Stomach (tissue), 9 donors: ENCODE data around the gene PALLD. TPM values are rescaled to one million over a fixed set of nuclear protein-coding genes. Genes with fewer than 3 reads are reported as not detected.

ENCODE experiments used
- DNase-seq, 2 donors: peaks; one replicate each; pipeline versions ENCODE4 v3.0.0 to v3.0.0-alpha.2; 2013 to 2019
- H3K27ac ChIP-seq, 5 donors: fragments of 200-600 bp in 4 of 5; sonication (generic) in 4 of 5; one replicate each; pipeline ENCODE4 v1.5.1; 2013 to 2019; ENCODE audit warnings: mild to moderate bottlenecking in 1 of 5, moderate library complexity in 1 of 5
- H3K27me3 ChIP-seq, 3 donors: fragments of 200-600 bp; sonication (generic); one replicate each; pipeline ENCODE4 v1.5.1; 2017 to 2019; ENCODE audit warnings: mixed run types in 1 of 3
- H3K36me3 ChIP-seq, 4 donors: fragments of 200-600 bp; sonication (generic); 1 replicate in 3 of 4; 2 replicates in 1 of 4; pipeline ENCODE4 v1.5.1; 2016 to 2019
- H3K4me1 ChIP-seq, 4 donors: fragments of 200-600 bp; sonication (generic); one replicate each; pipeline ENCODE4 v1.5.1; 2016 to 2019
- H3K4me3 ChIP-seq, 4 donors: fragments of 200-600 bp; sonication (generic) in 3 of 4; one replicate each; pipeline ENCODE4 v1.5.1; 2016 to 2019; ENCODE audit warnings: mild to moderate bottlenecking in 1 of 4
- H3K9me3 ChIP-seq, 4 donors: fragments of 200-600 bp; sonication (generic); one replicate each; pipeline ENCODE4 v1.5.1; 2016 to 2019
- EP300 ChIP-seq: sonication (generic); formaldehyde crosslinking; IDR thresholded peaks from one replicate; pipeline ENCODE4 v1.6.1; 2017; ENCODE audit warnings: antibody characterized with exemption
- POLR2A ChIP-seq, 4 donors: fragments of 450-650 bp; IDR thresholded peaks; one replicate each; pipeline ENCODE4 v1.6.1; 2016; ENCODE audit warnings: antibody characterized with exemption in 4 of 4, control low read depth in 2 of 4, mild to moderate bottlenecking in 1 of 4, moderate library complexity in 1 of 4
- POLR2AphosphoS5 ChIP-seq, 3 donors: sonication (generic); formaldehyde crosslinking; IDR thresholded peaks; one replicate each; pipeline ENCODE4 v1.6.1; 2016; ENCODE audit warnings: antibody characterized with exemption in 3 of 3
- WGBS, 5 donors: extraction: QIAGEN DNeasy Blood & Tissue Kit in 3 of 5; methylation state at CpG; one replicate each; pipeline versions ENCODE4 v1.1.5 to v1.1.7; 2013 to 2018; 5-methylcytosine and 5-hydroxymethylcytosine counted together
- intact Hi-C: fragments of 100-400 bp; cut with DNase I; formaldehyde crosslinking; loops from one replicate; pipeline ENCODE4 v1.15.1; 2023; ENCODE audit warnings: low total_unique reads
- polyA plus RNA-seq, 3 donors: library from polyadenylated mRNA; stranded (reverse); fragments of 200-250 nt; gene quantifications; one replicate each; pipeline ENCODE4 v1.2.3, GENCODE V29; 2013
- total RNA-seq, 5 donors: library from RNA; depleted of rRNA; stranded (reverse); fragments of >200 nt; gene quantifications; one replicate each; pipeline versions ENCODE4 v1.1.0 to v1.2.3, GENCODE V29; 2014 to 2016
- TF ChIP-seq, protein P1 (sequence below), 7 experiments: fragments of 450-650 bp in 4 of 7; fragments of 200-600 bp in 3 of 7; sonication (generic) in 3 of 7; IDR thresholded peaks; one replicate each; pipeline ENCODE4 v1.5.1; 2016 to 2019; ENCODE audit warnings: antibody characterized with exemption in 7 of 7, control low read depth in 2 of 7, mild to moderate bottlenecking in 1 of 7
- donor health status: healthy with polysubstance abuse.
- donor health status: Bipolar disorder and iron deficiency.
- donor health status: healthy.

The PALLD gene
- total and polyA plus RNA-seq, 8 donors = 75.9 to 984 (median 206) TPM

DNA sequence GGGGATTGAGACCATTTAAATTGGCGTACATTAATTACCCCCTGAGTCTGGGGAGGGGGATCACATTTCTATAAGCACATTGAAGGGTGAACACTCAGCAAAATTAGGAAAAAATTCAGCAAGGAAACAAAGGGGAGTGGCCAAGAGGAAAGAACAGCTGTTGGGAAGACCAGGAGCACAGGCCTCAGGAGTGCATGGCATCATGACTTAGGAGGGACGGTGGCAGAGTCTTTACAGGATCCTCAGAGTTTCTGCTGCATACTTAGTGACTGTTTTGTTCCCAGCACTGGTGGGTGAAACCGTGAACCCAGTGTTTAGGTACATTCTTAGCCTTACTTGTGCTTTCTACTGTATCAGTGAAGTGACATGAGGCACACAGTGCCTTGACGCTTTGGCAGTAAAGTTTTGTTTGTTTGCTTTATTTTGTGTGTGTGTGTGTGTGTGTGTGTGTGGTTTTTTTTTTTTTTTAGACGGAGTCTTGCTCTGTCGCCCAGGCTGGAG, 391.9 kb downstream of the PALLD start:
- Histone ChIP-seq H3K36me3 (peaks cover 11 to 57% (median 41%) of the 10 kb centered on the region in 4 donors), H3K27ac (peak overlapping the region in 2 of 5 donors; percentile 25 to 50)
- 82 to 88% (median 84%) methylated on average over 4 to 6 of the region's 6 CpGs for WGBS, 5 donors

DNA sequence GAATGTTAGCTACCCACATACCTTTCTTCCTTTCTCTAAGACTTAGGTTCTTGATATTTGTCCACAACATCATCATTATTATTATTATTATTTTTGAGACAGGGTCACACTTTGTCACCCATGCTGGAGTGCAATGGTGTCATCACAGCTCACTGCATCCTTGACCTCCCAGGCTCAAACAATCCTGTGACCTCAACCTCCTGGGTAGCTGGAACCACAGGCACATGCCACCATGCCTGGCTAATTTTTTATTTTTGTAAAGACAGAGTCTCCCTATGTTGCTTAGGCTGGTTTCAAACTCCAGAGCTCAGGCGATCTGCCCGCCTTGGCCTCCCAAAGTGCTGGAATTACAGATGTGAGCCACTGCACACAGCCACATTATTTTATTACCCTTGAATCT, 394.2 kb downstream of the PALLD start:
- H3K27me3 ChIP-seq = no peaks in the 10 kb centered on the region
- peaks cover 23 to 67% (median 62%) of the 10 kb centered on the region in 4 donors for H3K36me3 ChIP-seq
- no peak overlapping the region for H3K4me3 ChIP-seq
- H3K4me1 ChIP-seq = peaks cover 0 to 52% (median 20%) of the 10 kb centered on the region in 4 donors
- H3K9me3 ChIP-seq = no peaks in the 10 kb centered on the region
- TF ChIP-seq POLR2AphosphoS5 (IDR thresholded peaks at IDR 0.05) = no peak
- TF ChIP-seq EP300 = no peak
- no peak for TF ChIP-seq POLR2A (IDR thresholded peaks at IDR 0.05)
- TF ChIP-seq, protein P1, sequence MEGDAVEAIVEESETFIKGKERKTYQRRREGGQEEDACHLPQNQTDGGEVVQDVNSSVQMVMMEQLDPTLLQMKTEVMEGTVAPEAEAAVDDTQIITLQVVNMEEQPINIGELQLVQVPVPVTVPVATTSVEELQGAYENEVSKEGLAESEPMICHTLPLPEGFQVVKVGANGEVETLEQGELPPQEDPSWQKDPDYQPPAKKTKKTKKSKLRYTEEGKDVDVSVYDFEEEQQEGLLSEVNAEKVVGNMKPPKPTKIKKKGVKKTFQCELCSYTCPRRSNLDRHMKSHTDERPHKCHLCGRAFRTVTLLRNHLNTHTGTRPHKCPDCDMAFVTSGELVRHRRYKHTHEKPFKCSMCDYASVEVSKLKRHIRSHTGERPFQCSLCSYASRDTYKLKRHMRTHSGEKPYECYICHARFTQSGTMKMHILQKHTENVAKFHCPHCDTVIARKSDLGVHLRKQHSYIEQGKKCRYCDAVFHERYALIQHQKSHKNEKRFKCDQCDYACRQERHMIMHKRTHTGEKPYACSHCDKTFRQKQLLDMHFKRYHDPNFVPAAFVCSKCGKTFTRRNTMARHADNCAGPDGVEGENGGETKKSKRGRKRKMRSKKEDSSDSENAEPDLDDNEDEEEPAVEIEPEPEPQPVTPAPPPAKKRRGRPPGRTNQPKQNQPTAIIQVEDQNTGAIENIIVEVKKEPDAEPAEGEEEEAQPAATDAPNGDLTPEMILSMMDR (IDR thresholded peaks at IDR 0.05) = no peak
- H3K27ac ChIP-seq = peak overlapping the region in 1 of 5 donors; percentile 42
- DNase-seq = no peak
- WGBS, 5 donors = 94 to 100% (median 98%) methylated on average over 2 of the region's 2 CpGs
- intact Hi-C loops = no loop called here

More for the DNA sequence above, 391.9 kb downstream of the PALLD start:
- no peak for DNase-seq
- Histone ChIP-seq H3K9me3 (no peaks in the 10 kb centered on the region), H3K4me1 (peaks cover 0 to 75% (median 30%) of the 10 kb centered on the region in 4 donors), H3K27me3 (no peaks in the 10 kb centered on the region), H3K4me3 (no peak overlapping the region)
- intact Hi-C loops = no loop called here
- TF ChIP-seq POLR2AphosphoS5 (IDR thresholded peaks at IDR 0.05) (no peak), POLR2A (IDR thresholded peaks at IDR 0.05) (no peak), EP300 (no peak)
- TF ChIP-seq, protein P1 (IDR thresholded peaks at IDR 0.05) = no peak

DNA sequence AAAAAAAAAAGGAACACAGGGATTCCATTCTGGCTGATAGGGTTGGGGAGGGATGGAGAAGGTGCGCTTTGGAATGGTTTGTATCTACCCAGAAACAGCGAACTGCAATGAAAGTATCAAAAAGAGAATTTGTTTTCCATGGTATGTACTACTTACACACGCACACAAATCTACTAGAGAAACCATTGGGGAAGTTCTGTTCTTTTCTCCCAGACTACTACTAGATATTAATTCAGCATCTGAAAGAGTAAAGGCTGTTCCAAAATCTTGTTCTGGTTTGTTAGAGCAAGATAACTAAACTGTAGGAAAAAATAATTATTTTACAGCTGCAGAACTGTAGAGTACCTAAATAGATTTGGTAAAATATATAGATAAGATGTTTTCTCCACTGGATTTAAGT, 394.8 kb downstream of the PALLD start:
- intact Hi-C loops = no loop called here
- Histone ChIP-seq H3K4me1 (peaks cover 0 to 50% (median 17%) of the 10 kb centered on the region in 4 donors), H3K4me3 (no peak overlapping the region), H3K27me3 (no peaks in the 10 kb centered on the region), H3K9me3 (no peaks in the 10 kb centered on the region), H3K36me3 (peaks cover 29 to 73% (median 68%) of the 10 kb centered on the region in 4 donors), H3K27ac (peak overlapping the region in 1 of 5 donors; percentile 42)
- no peak for DNase-seq
- WGBS, 5 donors = 93 to 99% (median 96%) methylated on average over 3 of the region's 3 CpGs
- TF ChIP-seq EP300 = no peak
- TF ChIP-seq, protein P1 (IDR thresholded peaks at IDR 0.05) = no peak

DNA sequence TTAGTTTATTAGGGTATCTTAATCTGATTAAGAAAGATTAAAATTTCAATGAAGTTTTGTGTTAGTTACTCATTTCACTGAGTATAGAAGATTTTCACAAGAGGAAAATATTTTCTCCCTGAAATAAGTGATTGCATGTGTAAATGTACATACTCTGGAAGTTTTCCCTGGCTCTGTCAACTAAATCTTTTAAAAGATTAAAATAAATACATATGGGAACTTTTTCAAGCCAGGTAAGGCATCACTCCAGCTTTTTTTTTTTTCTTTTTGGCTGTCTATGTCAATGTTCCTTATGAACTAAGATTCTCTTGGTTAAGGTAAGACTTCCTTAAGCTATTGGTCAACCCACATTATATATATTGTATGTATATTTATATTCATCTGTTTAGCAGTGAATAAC, 395.6 kb downstream of the PALLD start:
- DNase-seq = no peak
- TF ChIP-seq POLR2AphosphoS5 (IDR thresholded peaks at IDR 0.05) (no peak), POLR2A (IDR thresholded peaks at IDR 0.05) (no peak), EP300 (no peak)
- TF ChIP-seq, protein P1 (IDR thresholded peaks at IDR 0.05) = no peak
- Histone ChIP-seq H3K4me3 (no peak overlapping the region), H3K36me3 (peaks cover 37 to 80% (median 76%) of the 10 kb centered on the region in 4 donors), H3K4me1 (peaks cover 0 to 43% (median 17%) of the 10 kb centered on the region in 4 donors), H3K27me3 (no peaks in the 10 kb centered on the region), H3K9me3 (no peaks in the 10 kb centered on the region), H3K27ac (peak overlapping the region in 2 of 5 donors; percentile 36 to 42)
- intact Hi-C loops = no loop called here
